ENCODE data around the gene HPS1. TPM values are rescaled to one million over a fixed set of nuclear protein-coding genes. Genes with fewer than 3 reads are reported as not detected.

The HPS1 gene
- total RNA-seq, 1 experiment from 2014 or later, result 47.4 TPM

DNA sequence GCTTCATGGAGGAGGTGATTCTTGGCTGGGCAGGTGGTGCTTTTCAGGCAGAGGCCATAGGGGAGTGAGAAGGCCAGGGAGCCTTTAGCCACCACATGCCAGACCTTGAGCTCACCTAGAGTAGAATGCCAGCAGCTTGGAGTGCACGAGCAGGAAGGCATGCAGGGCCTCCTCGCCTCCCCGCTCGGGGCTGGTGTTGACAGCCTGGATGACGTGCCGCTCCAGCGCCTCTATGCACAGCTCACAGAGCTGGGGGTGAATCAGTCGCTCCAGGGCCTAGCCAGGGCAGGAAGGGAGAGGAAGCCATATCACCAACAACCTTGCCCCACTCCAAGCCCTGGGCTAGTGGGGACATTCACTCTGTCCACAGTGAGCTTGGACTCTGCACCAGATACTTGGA is 15.7 kb downstream of the HPS1 start:
- Histone ChIP-seq H3T11ph (ENCODE audit: low read length) (no peak overlapping the region), H3K23ac (ENCODE audit: insufficient read length, low read depth, low read length) (no peak overlapping the region), H3K14ac (ENCODE audit: insufficient read depth, low read length) (no peak overlapping the region), H3K23me2 (ENCODE audit: insufficient read length, low read depth, low read length, poor library complexity, severe bottlenecking) (no peaks in the 10 kb centered on the region), H2BK5ac (ENCODE audit: insufficient read length, low read length) (no peak overlapping the region), H3K9me3 (ENCODE audit: control insufficient read depth, low read depth, low read length) (no peaks in the 10 kb centered on the region), H3K27me3 (ENCODE audit: insufficient read depth, low read length) (no peaks in the 10 kb centered on the region), H4K5ac (ENCODE audit: insufficient read length, low read depth, low read length) (no peak overlapping the region), H3K18ac (ENCODE audit: insufficient read length, low read depth, low read length) (no peak overlapping the region), H2BK12ac (ENCODE audit: insufficient read length, low read depth, low read length) (no peak overlapping the region), H4K8ac (replicated peaks; ENCODE audit: insufficient read length, low read depth, low read length) (no peak overlapping the region), H3K27ac (ENCODE audit: insufficient read length, low read depth, low read length) (no peak overlapping the region), H2AK5ac (ENCODE audit: insufficient read length, low read length) (no peak overlapping the region), H3K79me2 (ENCODE audit: insufficient read depth, low read length) (no peaks in the 10 kb centered on the region), H3K4me1 (ENCODE audit: insufficient read depth, low read length) (no peaks in the 10 kb centered on the region), H4K20me1 (ENCODE audit: control insufficient read depth, insufficient read depth, insufficient read length) (no peaks in the 10 kb centered on the region), H3K56ac (ENCODE audit: insufficient read length, low read depth, low read length) (no peak overlapping the region), H3K79me1 (ENCODE audit: insufficient read depth, low read depth, low read length, poor library complexity, severe bottlenecking) (no peaks in the 10 kb centered on the region), H3K4me2 (ENCODE audit: insufficient read depth, insufficient read length, low read length) (no peak overlapping the region), H3K9ac (ENCODE audit: extremely low read depth, insufficient read length, low read length) (no peak overlapping the region), H2AFZ (ENCODE audit: low read length) (no peak overlapping the region), H4K91ac (ENCODE audit: insufficient read length, low read depth, low read length) (no peak overlapping the region), H3K4ac (ENCODE audit: low read depth, low read length) (no peak overlapping the region), H2BK120ac (ENCODE audit: low read depth, low read length, poor library complexity, severe bottlenecking) (no peak overlapping the region), H2BK15ac (ENCODE audit: low read depth, low read length) (no peak overlapping the region), H2BK20ac (ENCODE audit: low read depth, low read length, poor library complexity, severe bottlenecking) (no peak overlapping the region)
- Mint-ChIP-seq H3K27me3 (ENCODE audit: low read depth) (no peaks in the 10 kb centered on the region), H3K36me3 (ENCODE audit: insufficient read depth in 1 of 3, low read depth in 3 of 3) (peaks cover 55 to 71% (median 67%) of the 10 kb centered on the region in 3 experiments), H3K27ac (no peak overlapping the region), H3K9me3 (peaks cover 19 to 21% of the 10 kb centered on the region in 2 experiments), H3K4me1 (no peaks in the 10 kb centered on the region), H3K4me3 (no peak overlapping the region)
- no peak for TF ChIP-seq CTCF (conservative IDR thresholded peaks at IDR 0.05)
- DNase-seq, result no peak
- WGBS (ENCODE audit: extremely low coverage, insufficient read length, low lambda C conversion rate), result no CpG with 5 or more reads among the region's 8 CpGs
